Measurements from ENCODE around the gene VPS26B. TPM values are rescaled to one million over a fixed set of nuclear protein-coding genes. Genes with fewer than 3 reads are reported as not detected.

Gene VPS26B
- total and polyA plus RNA-seq, 2 experiments from 2014 or later = 27.4 to 36.9 TPM

DNA sequence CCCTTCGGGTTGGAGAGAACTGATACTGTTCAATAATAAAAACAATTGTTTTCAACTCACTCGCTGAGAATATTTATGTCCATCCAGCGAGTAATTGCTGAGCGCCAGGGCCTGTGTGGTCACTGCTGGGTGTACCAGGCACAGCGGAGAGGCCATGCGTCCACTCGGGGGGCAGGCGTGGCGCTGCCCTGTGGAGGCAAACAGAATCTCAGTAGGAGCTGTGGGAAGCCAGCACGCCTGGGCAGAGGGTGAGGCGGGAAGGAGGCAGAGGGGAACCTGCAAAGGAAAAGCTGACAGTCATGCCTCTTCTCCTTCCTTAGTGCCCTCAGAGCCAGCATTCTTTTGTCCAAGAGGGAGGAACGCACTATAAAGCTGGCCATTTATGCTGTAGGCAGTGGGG lies 63.1 kb downstream of the VPS26B start:
- Histone ChIP-seq H3K4me1 (ENCODE audit: insufficient read depth) (no peaks in the 10 kb centered on the region), H3K27ac (no peak overlapping the region), H3K9me2 (ENCODE audit: insufficient read depth) (no peaks in the 10 kb centered on the region), H3K4me3 (no peak overlapping the region), H3K4me2 (ENCODE audit: unreplicated experiment) (no peak overlapping the region), H3F3A (ENCODE audit: insufficient read depth) (no peaks in the 10 kb centered on the region), H2AFZ (no peak overlapping the region), H3K9me3 (ENCODE audit: low read depth) (no peaks in the 10 kb centered on the region), H3K36me3 (ENCODE audit: low read depth) (no peaks in the 10 kb centered on the region), H4K20me1 (ENCODE audit: insufficient read depth) (no peaks in the 10 kb centered on the region), H3K27me3 (replicated peaks; ENCODE audit: insufficient read depth) (peaks cover 12% of the 10 kb centered on the region; the same call in 1 of the 2 replicates), H3K79me2 (ENCODE audit: insufficient read depth) (no peaks in the 10 kb centered on the region), H3K9ac (no peak overlapping the region)
- TF ChIP-seq EZH2 (IDR thresholded peaks at IDR 0.05; ENCODE audit: insufficient read depth, poor library complexity, severe bottlenecking) (no peak), EZH2phosphoT487 (IDR thresholded peaks at IDR 0.05; ENCODE audit: insufficient read depth, low read depth) (no peak)
- WGBS, 2 experiments (ENCODE audit: low coverage in 1 of 2, low lambda C conversion rate in 2 of 2, missing lambda C conversion rate in 2 of 2) = 65 to 70% methylated on average over 12 of the region's 12 CpGs
- no peak for DNase-seq
- in situ Hi-C loops (cut with MboI) = no loop called here

DNA sequence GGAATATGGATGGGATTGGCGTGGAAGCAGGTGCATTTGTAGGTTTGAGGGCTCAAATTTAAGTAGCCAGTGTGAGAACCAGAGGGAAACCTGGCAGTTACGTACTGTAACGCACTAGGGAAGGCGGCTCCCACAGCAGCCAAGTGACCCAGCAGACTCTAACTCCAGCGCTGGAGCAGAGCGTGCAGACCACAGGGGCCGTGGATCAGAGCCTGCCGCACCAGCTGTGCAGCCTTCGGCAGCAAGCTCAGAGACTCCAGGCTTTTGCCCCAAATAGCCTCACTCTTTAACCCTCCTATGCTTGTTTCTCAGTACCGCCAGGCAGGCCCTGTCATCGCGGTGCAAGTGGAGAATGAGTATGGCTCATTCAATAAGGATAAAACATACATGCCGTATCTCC lies 64.0 kb downstream of the VPS26B start:
- peaks cover 12% of the 10 kb centered on the region; the same call in 1 of the 2 replicates for H3K27me3 ChIP-seq (replicated peaks; ENCODE audit: insufficient read depth)
- H3K9me3 ChIP-seq (ENCODE audit: low read depth) = no peaks in the 10 kb centered on the region
- H3K4me1 ChIP-seq (ENCODE audit: insufficient read depth) = no peaks in the 10 kb centered on the region
- DNase-seq = no peak
- 66 to 69% methylated on average over 13 of the region's 13 CpGs for WGBS, 2 experiments (ENCODE audit: low coverage in 1 of 2, low lambda C conversion rate in 2 of 2, missing lambda C conversion rate in 2 of 2)
- H3K9me2 ChIP-seq (ENCODE audit: insufficient read depth) = no peaks in the 10 kb centered on the region
- H3K36me3 ChIP-seq (ENCODE audit: low read depth) = no peaks in the 10 kb centered on the region
- no peak overlapping the region for H3K27ac ChIP-seq
- H3K4me3 ChIP-seq = no peak overlapping the region
- no peak overlapping the region for H2AFZ ChIP-seq
- no peaks in the 10 kb centered on the region for H3F3A ChIP-seq (ENCODE audit: insufficient read depth)
- H3K4me2 ChIP-seq (ENCODE audit: unreplicated experiment) = no peak overlapping the region
- no peaks in the 10 kb centered on the region for H4K20me1 ChIP-seq (ENCODE audit: insufficient read depth)
- no peak overlapping the region for H3K9ac ChIP-seq
- in situ Hi-C loops (cut with MboI) = no loop called here
- TF ChIP-seq EZH2 (IDR thresholded peaks at IDR 0.05; ENCODE audit: insufficient read depth, poor library complexity, severe bottlenecking) (no peak), EZH2phosphoT487 (IDR thresholded peaks at IDR 0.05; ENCODE audit: insufficient read depth, low read depth) (no peak)
- H3K79me2 ChIP-seq (ENCODE audit: insufficient read depth) = no peaks in the 10 kb centered on the region

DNA sequence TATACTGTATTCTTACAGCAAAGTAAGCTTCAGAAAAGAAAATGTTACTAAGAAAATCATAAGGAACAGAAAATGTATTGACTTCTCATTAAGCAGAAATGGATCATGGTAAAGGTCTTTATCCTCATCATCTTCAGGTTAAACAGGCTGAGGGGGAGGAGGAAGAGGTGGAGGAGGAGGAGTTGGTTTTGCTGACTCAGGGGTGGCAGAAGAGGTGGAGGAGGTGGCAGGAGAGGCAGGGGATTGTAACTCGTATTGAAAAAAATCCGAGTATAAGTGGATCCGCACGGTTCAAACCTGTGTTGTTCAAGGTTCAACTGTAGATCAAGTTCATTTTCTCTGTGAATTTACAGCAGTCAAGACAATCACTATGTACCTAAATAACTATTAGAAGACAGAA lies 64.7 kb downstream of the VPS26B start:
- H3K4me1 ChIP-seq (ENCODE audit: insufficient read depth) = no peaks in the 10 kb centered on the region
- no peaks in the 10 kb centered on the region for H3K79me2 ChIP-seq (ENCODE audit: insufficient read depth)
- H3F3A ChIP-seq (ENCODE audit: insufficient read depth) = no peaks in the 10 kb centered on the region
- WGBS, 2 experiments (ENCODE audit: low coverage in 1 of 2, low lambda C conversion rate in 2 of 2, missing lambda C conversion rate in 2 of 2) = 73 to 77% methylated on average over 4 of the region's 4 CpGs
- H3K4me3 ChIP-seq = no peak overlapping the region
- H3K9me3 ChIP-seq (ENCODE audit: low read depth) = no peaks in the 10 kb centered on the region
- no peaks in the 10 kb centered on the region for H3K9me2 ChIP-seq (ENCODE audit: insufficient read depth)
- H3K27me3 ChIP-seq (replicated peaks; ENCODE audit: insufficient read depth) = peaks cover 13% of the 10 kb centered on the region; the same call in 1 of the 2 replicates
- no peak overlapping the region for H2AFZ ChIP-seq
- no peak overlapping the region for H3K27ac ChIP-seq
- in situ Hi-C loops (cut with MboI) = no loop called here
- H4K20me1 ChIP-seq (ENCODE audit: insufficient read depth) = no peaks in the 10 kb centered on the region
- no peak for DNase-seq
- H3K4me2 ChIP-seq (ENCODE audit: unreplicated experiment) = no peak overlapping the region
- TF ChIP-seq EZH2 (IDR thresholded peaks at IDR 0.05; ENCODE audit: insufficient read depth, poor library complexity, severe bottlenecking) = no peak
- no peak for TF ChIP-seq EZH2phosphoT487 (IDR thresholded peaks at IDR 0.05; ENCODE audit: insufficient read depth, low read depth)
- H3K36me3 ChIP-seq (ENCODE audit: low read depth) = no peaks in the 10 kb centered on the region
- H3K9ac ChIP-seq = no peak overlapping the region

DNA sequence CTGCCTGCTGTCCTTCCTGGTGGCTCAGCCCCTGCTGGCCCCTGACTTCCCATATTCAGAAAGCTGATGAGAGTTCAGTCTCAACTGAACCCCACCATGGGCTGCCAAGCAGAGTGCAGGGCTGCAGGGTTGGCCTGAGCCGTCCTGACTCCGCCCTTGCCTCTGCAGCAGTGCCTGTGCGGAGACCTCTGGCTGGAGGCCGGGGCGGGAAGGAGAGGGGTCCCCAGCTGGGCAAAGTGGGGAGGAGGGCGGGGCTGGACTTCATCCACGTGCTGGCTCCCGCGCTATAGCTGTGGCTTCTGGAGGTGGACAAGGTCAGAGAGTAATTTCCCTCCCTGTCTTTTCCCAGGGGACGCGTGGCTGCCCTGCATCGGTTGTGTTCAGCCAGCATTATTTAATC lies 65.3 kb downstream of the VPS26B start:
- no peak overlapping the region for H3K4me3 ChIP-seq
- no peak overlapping the region for H3K27ac ChIP-seq
- H3K9ac ChIP-seq = no peak overlapping the region
- 6 to 10% methylated on average over 10 to 12 of the region's 12 CpGs for WGBS, 2 experiments (ENCODE audit: low coverage in 1 of 2, low lambda C conversion rate in 2 of 2, missing lambda C conversion rate in 2 of 2)
- no peak overlapping the region for H2AFZ ChIP-seq
- no peak for DNase-seq
- no peak for TF ChIP-seq EZH2phosphoT487 (IDR thresholded peaks at IDR 0.05; ENCODE audit: insufficient read depth, low read depth)
- TF ChIP-seq EZH2 (IDR thresholded peaks at IDR 0.05; ENCODE audit: insufficient read depth, poor library complexity, severe bottlenecking) = no peak
- no peaks in the 10 kb centered on the region for H3K9me3 ChIP-seq (ENCODE audit: low read depth)
- H3K4me2 ChIP-seq (ENCODE audit: unreplicated experiment) = no peak overlapping the region
- H3K9me2 ChIP-seq (ENCODE audit: insufficient read depth) = no peaks in the 10 kb centered on the region
- H3K79me2 ChIP-seq (ENCODE audit: insufficient read depth) = no peaks in the 10 kb centered on the region
- H3K27me3 ChIP-seq (replicated peaks; ENCODE audit: insufficient read depth) = peaks cover 19% of the 10 kb centered on the region; the same call in 1 of the 2 replicates
- no peaks in the 10 kb centered on the region for H3K4me1 ChIP-seq (ENCODE audit: insufficient read depth)
- no peaks in the 10 kb centered on the region for H3F3A ChIP-seq (ENCODE audit: insufficient read depth)
- no peaks in the 10 kb centered on the region for H3K36me3 ChIP-seq (ENCODE audit: low read depth)
- in situ Hi-C loops (cut with MboI) = no loop called here
- H4K20me1 ChIP-seq (ENCODE audit: insufficient read depth) = no peaks in the 10 kb centered on the region

GRCh38 chr11:134290646-134291045 lies 66.2 kb downstream of the VPS26B start:
- Histone ChIP-seq H3K36me3 (ENCODE audit: low read depth) (no peaks in the 10 kb centered on the region), H3K9me3 (ENCODE audit: low read depth) (no peaks in the 10 kb centered on the region), H3K9ac (no peak overlapping the region), H3K4me2 (ENCODE audit: unreplicated experiment) (no peak overlapping the region), H2AFZ (no peak overlapping the region), H4K20me1 (ENCODE audit: insufficient read depth) (no peaks in the 10 kb centered on the region), H3K79me2 (ENCODE audit: insufficient read depth) (no peaks in the 10 kb centered on the region), H3F3A (ENCODE audit: insufficient read depth) (no peaks in the 10 kb centered on the region), H3K27ac (no peak overlapping the region), H3K27me3 (replicated peaks; ENCODE audit: insufficient read depth) (peaks cover 21% of the 10 kb centered on the region; the same call in 1 of the 2 replicates), H3K4me1 (ENCODE audit: insufficient read depth) (no peaks in the 10 kb centered on the region), H3K4me3 (no peak overlapping the region), H3K9me2 (ENCODE audit: insufficient read depth) (no peaks in the 10 kb centered on the region)
- TF ChIP-seq EZH2phosphoT487 (IDR thresholded peaks at IDR 0.05; ENCODE audit: insufficient read depth, low read depth) = no peak
- no peak for TF ChIP-seq EZH2 (IDR thresholded peaks at IDR 0.05; ENCODE audit: insufficient read depth, poor library complexity, severe bottlenecking)
- in situ Hi-C loops (cut with MboI) = no loop called here
- WGBS, 2 experiments (ENCODE audit: low coverage in 1 of 2, low lambda C conversion rate in 2 of 2, missing lambda C conversion rate in 2 of 2) = 39 to 45% methylated on average over 7 of the region's 7 CpGs
- DNase-seq = no peak
